Breast epithelium (tissue), 4 donors: Measurements from ENCODE around the gene DEFB112. TPM values are rescaled to one million over a fixed set of nuclear protein-coding genes. Genes with fewer than 3 reads are reported as not detected.

Experiments
- DNase-seq, 2 donors: peaks; one replicate each; pipeline ENCODE4 v3.0.0-alpha.2; 2019; ENCODE audit warnings: low spot score in 2 of 2
- H3K27ac ChIP-seq, 2 donors: fragments of 200-600 bp; sonication (generic) in 1 of 2; one replicate each; pipeline ENCODE4 v1.5.1; 2016 to 2019; ENCODE audit warnings: mild to moderate bottlenecking in 1 of 2
- H3K27me3 ChIP-seq, 2 donors: fragments of 200-600 bp; sonication (generic) in 1 of 2; one replicate each; pipeline versions ENCODE4 v1.5.1 to v1.6.0; 2017 to 2019; ENCODE audit warnings: control low read depth in 1 of 2, mild to moderate bottlenecking in 1 of 2
- H3K36me3 ChIP-seq: fragments of 200-600 bp; one replicate; pipeline ENCODE4 v1.5.1; 2019
- H3K4me1 ChIP-seq, 2 donors: fragments of 200-600 bp; sonication (generic); one replicate each; pipeline ENCODE4 v1.5.1; 2016 to 2019; ENCODE audit warnings: control low read depth in 1 of 2
- H3K4me3 ChIP-seq, 3 donors: fragments of 200-600 bp; sonication (generic); 1 replicate in 2 of 3; 2 replicates in 1 of 3; pipeline ENCODE4 v1.5.1; 2016 to 2019; ENCODE audit warnings: mild to moderate bottlenecking in 3 of 3, moderate library complexity in 2 of 3
- H3K9me3 ChIP-seq, 2 donors: fragments of 200-600 bp; sonication (generic) in 1 of 2; one replicate each; pipeline ENCODE4 v1.5.1; 2016 to 2019; ENCODE audit warnings: control low read depth in 1 of 2
- POLR2A ChIP-seq: fragments of 450-650 bp; IDR thresholded peaks from one replicate; pipeline ENCODE4 v1.6.1; 2016; ENCODE audit warnings: antibody characterized with exemption, mild to moderate bottlenecking, moderate library complexity
- POLR2AphosphoS5 ChIP-seq, 3 donors: sonication (generic); formaldehyde crosslinking; IDR thresholded peaks; one replicate each; pipeline ENCODE4 v1.6.1; 2017; ENCODE audit warnings: antibody characterized with exemption in 3 of 3
- intact Hi-C: fragments of 100-400 bp; cut with DNase I; formaldehyde crosslinking; loops from one replicate; pipeline ENCODE4 v1.15.1; 2023; ENCODE audit warnings: low total_unique reads
- total RNA-seq, 3 donors: library from RNA; depleted of rRNA; stranded (reverse); fragments of >200 nt; gene quantifications; one replicate each; pipeline ENCODE4 v1.1.0, GENCODE V29; 2016
- TF ChIP-seq, protein P1 (sequence below), 3 donors: fragments of 450-650 bp; IDR thresholded peaks; one replicate each; pipeline ENCODE4 v1.5.1; 2016 to 2017; ENCODE audit warnings: antibody characterized with exemption in 3 of 3, mild to moderate bottlenecking in 3 of 3, moderate library complexity in 3 of 3

Gene DEFB112
- total RNA-seq, 3 donors from 2014 or later = not detected

DNA sequence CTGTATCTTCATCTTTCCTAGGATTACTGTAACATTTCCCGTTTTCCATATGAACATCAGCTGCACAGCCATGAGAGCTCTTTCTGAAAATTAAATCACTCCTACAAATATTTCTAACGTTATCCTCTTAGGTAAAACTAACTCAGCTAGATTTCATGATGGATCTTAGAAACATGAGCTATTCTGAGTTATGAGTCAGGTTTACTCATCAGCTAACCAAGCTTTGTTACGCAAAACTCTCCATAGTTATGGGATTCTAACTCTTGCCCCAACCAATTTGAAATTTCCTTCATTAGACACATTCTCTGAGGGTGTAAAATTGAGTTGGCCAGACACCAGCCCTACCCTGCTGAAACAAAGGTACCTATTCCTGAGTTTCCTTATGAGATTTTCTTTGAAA is 41.9 kb downstream of the DEFB112 start:
- Histone ChIP-seq H3K9me3 (no peaks in the 10 kb centered on the region), H3K36me3 (no peaks in the 10 kb centered on the region), H3K27me3 (no peaks in the 10 kb centered on the region), H3K4me3 (no peak overlapping the region), H3K27ac (no peak overlapping the region), H3K4me1 (no peaks in the 10 kb centered on the region)
- no peak for DNase-seq
- TF ChIP-seq, protein P1, sequence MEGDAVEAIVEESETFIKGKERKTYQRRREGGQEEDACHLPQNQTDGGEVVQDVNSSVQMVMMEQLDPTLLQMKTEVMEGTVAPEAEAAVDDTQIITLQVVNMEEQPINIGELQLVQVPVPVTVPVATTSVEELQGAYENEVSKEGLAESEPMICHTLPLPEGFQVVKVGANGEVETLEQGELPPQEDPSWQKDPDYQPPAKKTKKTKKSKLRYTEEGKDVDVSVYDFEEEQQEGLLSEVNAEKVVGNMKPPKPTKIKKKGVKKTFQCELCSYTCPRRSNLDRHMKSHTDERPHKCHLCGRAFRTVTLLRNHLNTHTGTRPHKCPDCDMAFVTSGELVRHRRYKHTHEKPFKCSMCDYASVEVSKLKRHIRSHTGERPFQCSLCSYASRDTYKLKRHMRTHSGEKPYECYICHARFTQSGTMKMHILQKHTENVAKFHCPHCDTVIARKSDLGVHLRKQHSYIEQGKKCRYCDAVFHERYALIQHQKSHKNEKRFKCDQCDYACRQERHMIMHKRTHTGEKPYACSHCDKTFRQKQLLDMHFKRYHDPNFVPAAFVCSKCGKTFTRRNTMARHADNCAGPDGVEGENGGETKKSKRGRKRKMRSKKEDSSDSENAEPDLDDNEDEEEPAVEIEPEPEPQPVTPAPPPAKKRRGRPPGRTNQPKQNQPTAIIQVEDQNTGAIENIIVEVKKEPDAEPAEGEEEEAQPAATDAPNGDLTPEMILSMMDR (IDR thresholded peaks at IDR 0.05) = no peak
- TF ChIP-seq POLR2A = no peak
- no peak for TF ChIP-seq POLR2AphosphoS5 (IDR thresholded peaks at IDR 0.05)
- intact Hi-C loops = no loop called here

DNA sequence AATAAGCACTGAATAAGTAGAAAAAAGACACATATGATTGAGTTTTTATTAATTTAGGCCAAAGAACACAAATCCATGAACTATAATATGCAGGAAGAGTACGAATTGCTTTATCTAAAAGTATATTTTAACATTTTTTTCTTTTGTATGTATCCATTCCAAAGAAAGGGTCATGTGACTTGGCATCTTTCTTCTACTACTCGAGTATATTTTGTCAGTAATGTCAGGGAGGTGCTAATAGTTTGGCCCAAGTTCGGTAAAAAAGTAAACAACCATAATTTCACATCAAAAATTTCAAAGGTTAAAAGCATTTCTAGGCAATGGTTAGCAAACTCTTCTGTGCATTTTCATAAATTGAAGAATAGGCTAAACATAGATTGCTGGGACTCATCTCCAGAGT is 46.6 kb downstream of the DEFB112 start:
- intact Hi-C loops = no loop called here
- Histone ChIP-seq H3K9me3 (no peaks in the 10 kb centered on the region), H3K27me3 (no peaks in the 10 kb centered on the region), H3K4me1 (no peaks in the 10 kb centered on the region), H3K27ac (no peak overlapping the region), H3K4me3 (no peak overlapping the region), H3K36me3 (no peaks in the 10 kb centered on the region)
- DNase-seq = no peak
- TF ChIP-seq POLR2A = no peak
- TF ChIP-seq, protein P1 (IDR thresholded peaks at IDR 0.05) = no peak
- no peak for TF ChIP-seq POLR2AphosphoS5 (IDR thresholded peaks at IDR 0.05)

DNA sequence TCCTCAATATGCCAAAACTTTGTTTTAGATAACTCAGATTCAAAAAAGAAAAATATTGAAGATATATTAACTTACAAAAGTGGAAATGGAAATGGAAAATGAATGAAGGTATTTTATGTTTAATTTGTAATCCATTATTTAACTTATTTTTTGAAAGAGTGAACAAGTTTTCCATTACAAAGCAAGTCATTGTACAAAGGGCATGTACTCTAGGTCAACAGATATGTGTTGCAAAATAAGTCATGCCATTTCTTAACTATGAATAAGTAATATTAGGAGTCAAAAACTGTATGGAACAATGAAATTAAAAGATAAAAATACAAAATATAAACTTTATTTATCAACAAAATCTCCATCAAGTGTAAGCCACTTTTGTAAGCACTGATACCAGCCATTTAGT is 54.5 kb downstream of the DEFB112 start:
- intact Hi-C loops = no loop called here
- TF ChIP-seq, protein P1 (IDR thresholded peaks at IDR 0.05) = no peak
- TF ChIP-seq POLR2AphosphoS5 (IDR thresholded peaks at IDR 0.05) = no peak

More for the DNA sequence above, 54.5 kb downstream of the DEFB112 start:
- Histone ChIP-seq H3K9me3 (no peaks in the 10 kb centered on the region), H3K27ac (no peak overlapping the region), H3K36me3 (no peaks in the 10 kb centered on the region), H3K4me3 (no peak overlapping the region), H3K4me1 (no peaks in the 10 kb centered on the region), H3K27me3 (no peaks in the 10 kb centered on the region)
- no peak for DNase-seq

Other genes starting within 250 kb of the DEFB112 start
- not detected for gene CRISP1, start 183.4 kb downstream of the DEFB112 start, total RNA-seq
- gene DEFB114, start 85.8 kb downstream of the DEFB112 start, total RNA-seq = not detected
- not detected for gene DEFB113, start 80.3 kb downstream of the DEFB112 start, total RNA-seq
- not detected for gene DEFB110, start 27.9 kb downstream of the DEFB112 start, total RNA-seq